Dendritic cell treated with granulocyte-macrophage colony-stimulating factor and Interleukin-4, amounts not matched to agents 40 ng/mL and 50 ng/mL, for 4 days (primary cell): ENCODE data around the gene ADCYAP1R1.

Source experiments
- H3K27ac Mint-ChIP-seq: one replicate; pipeline ENCODE4 v1.8.0; 2022; ENCODE audit warnings: mild to moderate bottlenecking, mixed read lengths
- H3K27me3 Mint-ChIP-seq: one replicate; pipeline ENCODE4 v1.8.0; 2022; ENCODE audit warnings: mild to moderate bottlenecking, mixed read lengths
- H3K36me3 Mint-ChIP-seq: one replicate; pipeline ENCODE4 v1.8.0; 2022; ENCODE audit warnings: low read depth, mixed read lengths
- H3K4me1 Mint-ChIP-seq: one replicate; pipeline ENCODE4 v1.8.0; 2022; ENCODE audit warnings: low read depth, mixed read lengths
- H3K4me3 Mint-ChIP-seq: one replicate; pipeline ENCODE4 v1.8.0; 2022; ENCODE audit warnings: mild to moderate bottlenecking, moderate library complexity, mixed read lengths
- H3K9me3 Mint-ChIP-seq: one replicate; pipeline ENCODE4 v1.8.0; 2022; ENCODE audit warnings: mixed read lengths
- intact Hi-C: fragments of 100-400 bp; cut with micrococcal nuclease; formaldehyde crosslinking; loops from one replicate; pipeline ENCODE4 v1.15.0; 2022

The ADCYAP1R1 gene

DNA sequence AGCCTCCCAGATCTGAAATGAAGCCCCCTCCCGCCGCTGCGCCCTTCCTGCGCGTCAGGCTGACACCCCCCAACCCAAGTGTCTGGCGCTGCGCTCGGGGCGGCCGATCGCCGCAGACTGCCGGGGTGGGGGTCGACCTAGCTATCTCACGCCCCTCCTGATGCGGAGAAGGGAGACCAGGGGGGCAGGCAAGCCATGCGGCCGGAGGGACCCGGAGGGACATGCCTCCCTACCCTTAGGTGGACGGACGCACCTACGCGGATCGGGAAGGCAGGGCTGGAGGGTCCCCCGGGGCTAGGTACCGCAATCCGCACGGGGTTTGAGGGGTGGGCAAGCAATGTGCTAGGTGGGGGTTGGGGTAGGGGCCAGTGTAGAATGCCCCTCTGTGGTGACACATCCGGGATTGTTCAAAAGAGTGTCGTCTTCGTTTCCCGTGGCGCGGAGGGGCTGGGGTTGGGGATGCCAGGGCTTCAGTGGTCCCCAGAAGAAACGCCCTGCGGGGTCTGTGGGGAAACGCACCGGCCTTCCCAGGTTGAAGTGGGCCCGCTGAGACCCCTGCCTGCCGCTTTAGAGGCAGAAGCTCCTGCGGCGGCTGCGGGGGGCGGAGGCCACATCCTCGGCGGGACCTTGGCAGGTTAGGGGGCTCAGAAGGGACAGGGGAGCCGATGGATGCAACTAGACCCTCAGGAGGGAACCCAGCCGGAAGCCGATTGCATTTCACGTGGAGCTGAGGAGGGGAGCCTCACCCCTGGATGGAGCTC, 913 bp downstream of the ADCYAP1R1 start:
- intact Hi-C loops, result no loop called here
- Mint-ChIP-seq H3K4me1 (no peaks in the 10 kb centered on the region), H3K36me3 (no peaks in the 10 kb centered on the region), H3K9me3 (no peaks in the 10 kb centered on the region), H3K4me3 (no peak overlapping the region), H3K27me3 (peaks cover 64% of the 10 kb centered on the region), H3K27ac (no peak overlapping the region)

DNA sequence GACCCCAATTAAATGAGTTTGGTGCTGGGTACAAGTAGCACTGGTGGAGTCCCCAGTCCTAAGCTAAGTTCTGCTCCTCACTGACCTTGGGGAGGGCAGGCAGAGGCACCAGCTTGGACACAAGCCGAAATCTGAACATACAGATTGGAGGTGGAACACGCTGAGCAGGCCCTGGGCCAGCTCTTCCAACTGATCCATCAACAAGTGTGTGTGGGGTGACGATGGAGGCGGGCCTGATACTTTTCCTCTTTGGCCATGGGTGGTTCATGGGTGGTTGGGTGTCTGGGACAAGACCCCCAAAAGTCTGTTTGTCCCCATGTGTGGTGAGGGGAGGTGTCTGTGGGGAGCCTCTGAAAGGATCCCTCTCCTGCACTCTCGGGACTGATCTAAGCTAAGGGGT, 1.9 kb downstream of the ADCYAP1R1 start:
- H3K4me3 Mint-ChIP-seq, result no peak overlapping the region
- intact Hi-C loops, result no loop called here
- H3K4me1 Mint-ChIP-seq, result no peaks in the 10 kb centered on the region
- no peaks in the 10 kb centered on the region for H3K9me3 Mint-ChIP-seq
- peaks cover 64% of the 10 kb centered on the region for H3K27me3 Mint-ChIP-seq
- no peaks in the 10 kb centered on the region for H3K36me3 Mint-ChIP-seq
- H3K27ac Mint-ChIP-seq, result no peak overlapping the region

DNA sequence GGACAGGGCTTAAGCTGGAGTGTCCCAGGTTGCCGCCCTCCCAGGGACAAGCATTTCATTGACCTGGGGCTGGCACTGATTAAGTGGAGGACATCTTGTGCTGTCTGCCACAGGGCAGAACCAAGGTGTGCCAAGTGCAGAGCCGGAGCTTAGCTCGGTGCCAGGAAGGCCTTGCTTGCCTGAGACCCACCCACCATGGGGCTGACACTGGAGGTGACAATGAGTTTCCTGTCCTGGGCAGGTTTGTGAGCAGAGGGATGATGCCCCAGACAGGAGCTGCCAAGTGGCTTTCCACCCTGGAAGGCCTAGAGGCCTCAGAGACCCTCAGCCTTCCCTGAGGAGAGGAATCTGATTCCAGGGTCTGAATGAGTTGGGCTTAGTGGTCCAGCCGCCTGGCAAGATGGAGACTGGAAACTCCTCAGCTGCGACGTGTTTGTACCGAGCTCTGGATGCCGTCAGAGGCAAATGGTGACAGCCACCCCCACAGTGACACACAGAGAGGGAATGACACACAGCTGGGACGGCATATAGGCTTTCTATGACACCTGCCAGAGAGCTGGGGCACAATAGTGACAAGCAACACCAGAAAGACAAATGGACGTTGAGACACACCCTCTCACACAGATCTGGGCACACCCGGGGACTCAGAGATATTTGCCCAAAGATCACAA, 2.6 kb downstream of the ADCYAP1R1 start:
- Mint-ChIP-seq H3K4me3 (no peak overlapping the region), H3K4me1 (no peaks in the 10 kb centered on the region), H3K27me3 (peaks cover 60% of the 10 kb centered on the region), H3K9me3 (no peaks in the 10 kb centered on the region), H3K36me3 (no peaks in the 10 kb centered on the region), H3K27ac (no peak overlapping the region)
- intact Hi-C loops, result no loop called here

DNA sequence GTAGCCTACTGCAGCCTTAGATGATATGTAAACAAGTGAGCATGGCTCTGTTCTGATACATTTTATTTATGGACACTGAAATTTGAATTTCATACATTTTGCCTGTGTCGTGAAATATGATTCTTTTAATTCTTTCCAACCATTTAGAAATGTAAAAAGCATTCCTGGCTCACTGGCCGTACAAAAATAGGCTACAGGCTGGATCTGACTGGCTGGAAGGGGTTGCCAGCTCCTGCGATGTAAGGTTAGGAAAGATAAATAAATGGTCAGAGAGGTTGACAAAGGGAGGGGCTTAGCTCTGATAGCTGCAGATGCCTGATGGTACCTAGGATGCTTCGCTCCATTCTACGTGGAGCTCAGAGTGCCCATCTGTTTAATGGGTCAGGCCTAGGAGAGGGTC, 3.4 kb downstream of the ADCYAP1R1 start:
- no peaks in the 10 kb centered on the region for H3K36me3 Mint-ChIP-seq
- H3K9me3 Mint-ChIP-seq, result no peaks in the 10 kb centered on the region
- intact Hi-C loops, result no loop called here
- H3K27me3 Mint-ChIP-seq, result peaks cover 54% of the 10 kb centered on the region
- no peaks in the 10 kb centered on the region for H3K4me1 Mint-ChIP-seq
- H3K4me3 Mint-ChIP-seq, result no peak overlapping the region
- no peak overlapping the region for H3K27ac Mint-ChIP-seq

DNA sequence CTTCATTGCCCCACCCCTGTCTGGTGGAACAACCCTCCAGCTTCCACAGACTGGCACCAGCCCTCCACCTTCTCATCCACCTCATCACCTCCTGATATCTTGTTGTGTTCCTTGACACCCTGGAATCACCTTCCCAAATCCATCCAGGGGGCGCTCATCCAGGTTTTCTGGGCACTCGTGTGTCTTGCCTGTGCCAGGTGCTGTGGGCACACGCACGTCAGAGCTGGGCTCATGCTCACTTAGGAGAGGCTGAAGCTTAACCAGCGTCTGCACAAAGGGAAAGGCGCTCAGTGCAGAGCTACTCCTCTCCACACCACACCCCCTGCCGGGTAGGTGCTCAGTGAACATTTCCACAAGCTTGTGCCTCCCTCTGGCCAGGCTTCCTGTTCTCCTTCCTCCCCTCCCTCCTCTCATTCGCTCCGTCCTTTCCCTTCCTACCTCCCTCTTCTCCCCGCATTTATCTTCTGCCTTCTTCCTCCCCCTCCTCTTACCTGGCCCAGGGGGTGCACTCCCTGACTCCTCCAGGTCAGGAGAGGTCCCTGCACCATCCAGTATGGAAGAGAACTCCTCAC, 4.8 kb downstream of the ADCYAP1R1 start:
- no peaks in the 10 kb centered on the region for H3K36me3 Mint-ChIP-seq
- intact Hi-C loops, result no loop called here
- no peaks in the 10 kb centered on the region for H3K4me1 Mint-ChIP-seq
- no peak overlapping the region for H3K4me3 Mint-ChIP-seq
- no peaks in the 10 kb centered on the region for H3K9me3 Mint-ChIP-seq
- no peak overlapping the region for H3K27ac Mint-ChIP-seq
- H3K27me3 Mint-ChIP-seq, result peaks cover 41% of the 10 kb centered on the region

DNA sequence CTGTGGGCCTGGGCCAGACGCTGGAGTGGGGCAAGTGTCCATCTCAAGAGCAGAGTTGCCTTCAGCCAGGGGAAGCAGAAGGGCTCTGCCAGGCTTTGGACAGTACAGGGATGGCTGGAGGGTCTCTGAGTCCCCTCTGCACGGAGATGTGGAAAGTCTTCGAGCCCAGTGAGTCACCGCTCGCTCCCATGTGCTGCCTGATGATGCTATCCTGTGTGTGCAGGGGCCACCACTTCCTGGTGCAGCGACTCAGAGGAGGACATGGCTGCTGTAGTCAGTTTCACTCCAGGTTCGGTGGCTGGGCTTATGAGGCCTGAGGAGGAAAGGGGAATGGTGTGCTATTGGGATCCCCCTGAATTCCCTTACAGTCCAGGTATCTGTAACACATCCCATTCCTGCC, 6.0 kb downstream of the ADCYAP1R1 start:
- Mint-ChIP-seq H3K27me3 (peaks cover 33% of the 10 kb centered on the region), H3K4me3 (no peak overlapping the region), H3K4me1 (no peaks in the 10 kb centered on the region), H3K36me3 (no peaks in the 10 kb centered on the region), H3K9me3 (no peaks in the 10 kb centered on the region), H3K27ac (no peak overlapping the region)
- intact Hi-C loops, result no loop called here

DNA sequence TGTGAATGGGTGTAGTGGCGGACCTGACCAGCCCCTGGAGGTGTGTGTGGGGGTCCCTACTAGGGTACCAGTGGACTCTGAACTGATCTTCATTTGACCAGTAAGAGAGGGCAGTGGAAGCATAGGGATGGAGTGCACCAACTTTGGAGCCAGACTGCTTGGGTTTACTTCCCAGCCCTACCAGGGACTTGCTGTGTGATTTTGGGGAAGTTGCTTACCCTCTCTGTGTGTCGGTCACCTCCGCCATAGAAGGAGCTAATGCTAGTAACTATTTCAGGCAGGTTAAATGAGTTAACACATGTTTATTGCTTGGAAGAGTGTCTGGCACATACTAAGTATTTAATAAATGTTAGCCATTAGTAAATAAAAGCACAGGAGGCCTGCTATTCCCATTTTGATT, 6.6 kb downstream of the ADCYAP1R1 start:
- intact Hi-C loops, result no loop called here
- Mint-ChIP-seq H3K27me3 (peaks cover 27% of the 10 kb centered on the region), H3K4me1 (no peaks in the 10 kb centered on the region), H3K4me3 (no peak overlapping the region), H3K36me3 (no peaks in the 10 kb centered on the region), H3K9me3 (no peaks in the 10 kb centered on the region), H3K27ac (no peak overlapping the region)

DNA sequence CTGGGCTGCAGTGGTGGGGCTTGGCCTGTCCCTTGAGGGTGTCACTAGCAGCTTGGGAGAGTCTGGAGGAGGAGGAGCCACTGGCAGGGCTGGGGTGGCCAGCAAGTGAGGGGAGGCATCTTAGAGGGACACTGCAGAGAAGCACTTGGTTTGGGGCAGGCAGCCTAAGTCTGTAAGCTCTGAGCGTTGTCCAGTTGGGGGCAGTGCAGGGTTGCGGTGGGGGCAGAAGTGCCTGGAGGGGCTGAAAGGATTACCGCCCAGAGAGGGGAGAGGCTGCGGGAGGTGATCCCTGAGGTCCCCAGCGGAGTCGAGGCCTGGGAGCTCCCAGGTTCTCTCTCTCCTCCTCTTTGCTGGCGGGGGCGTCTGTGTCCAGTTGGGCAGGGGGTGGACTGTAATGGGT, 7.4 kb downstream of the ADCYAP1R1 start:
- no peaks in the 10 kb centered on the region for H3K4me1 Mint-ChIP-seq
- peaks cover 19% of the 10 kb centered on the region for H3K27me3 Mint-ChIP-seq
- no peaks in the 10 kb centered on the region for H3K36me3 Mint-ChIP-seq
- H3K27ac Mint-ChIP-seq, result no peak overlapping the region
- intact Hi-C loops, result no loop called here
- H3K9me3 Mint-ChIP-seq, result no peaks in the 10 kb centered on the region
- no peak overlapping the region for H3K4me3 Mint-ChIP-seq

DNA sequence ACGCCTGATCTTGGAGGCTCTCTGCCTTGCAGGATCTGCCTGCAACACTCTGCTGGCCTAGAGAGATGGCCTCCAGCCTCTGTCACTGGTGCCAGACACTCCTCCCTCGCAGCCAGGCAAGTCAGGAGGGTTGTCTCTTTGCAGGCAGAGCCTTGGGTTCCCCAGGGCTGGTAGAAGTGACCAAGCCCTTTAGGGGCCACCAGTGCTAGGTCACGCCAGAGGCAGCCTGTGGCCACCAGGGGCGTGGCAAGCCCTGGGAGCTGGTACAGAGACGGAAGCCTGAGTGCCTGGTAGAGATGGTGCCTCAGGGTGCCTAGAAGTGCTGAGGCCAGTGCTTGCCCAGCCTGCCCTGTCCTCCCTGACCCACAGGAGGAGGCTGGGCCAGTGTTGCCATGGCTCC, 9.1 kb downstream of the ADCYAP1R1 start:
- intact Hi-C loops, result no loop called here
- no peaks in the 10 kb centered on the region for H3K4me1 Mint-ChIP-seq
- H3K36me3 Mint-ChIP-seq, result no peaks in the 10 kb centered on the region
- no peak overlapping the region for H3K4me3 Mint-ChIP-seq
- no peak overlapping the region for H3K27ac Mint-ChIP-seq
- H3K27me3 Mint-ChIP-seq, result peaks cover 10% of the 10 kb centered on the region
- H3K9me3 Mint-ChIP-seq, result no peaks in the 10 kb centered on the region

DNA sequence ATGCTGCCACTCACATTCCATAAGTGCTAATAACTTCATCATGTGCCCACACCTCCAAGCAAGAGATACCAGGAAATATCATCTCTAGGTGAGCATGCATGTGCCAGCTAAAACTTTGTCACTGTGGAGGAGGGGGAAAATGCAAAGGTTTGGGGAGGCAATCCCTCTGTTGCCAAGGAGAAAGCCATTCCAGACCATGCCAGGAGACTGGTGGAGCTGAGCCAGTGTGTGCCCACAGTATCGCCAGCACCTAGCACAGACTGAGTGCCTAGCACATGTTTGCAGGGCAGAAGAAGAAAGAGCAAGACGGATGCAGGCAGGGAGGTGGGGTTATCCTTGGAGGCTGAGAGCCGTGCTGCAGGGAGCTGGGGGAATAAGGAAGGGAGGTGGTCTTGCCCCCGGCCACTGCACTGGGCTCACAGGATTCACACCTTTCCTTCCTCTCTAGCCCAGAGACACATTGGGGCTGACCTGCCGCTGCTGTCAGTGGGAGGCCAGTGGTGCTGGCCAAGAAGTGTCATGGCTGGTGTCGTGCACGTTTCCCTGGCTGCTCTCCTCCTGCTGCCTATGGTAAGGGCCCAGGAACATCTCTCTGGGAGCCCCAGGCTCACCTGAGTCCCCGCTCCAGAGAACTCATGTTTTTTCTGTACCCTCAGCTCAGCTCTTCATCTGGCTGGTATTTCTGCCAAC, 10.8 kb downstream of the ADCYAP1R1 start:
- no peak overlapping the region for H3K27ac Mint-ChIP-seq
- H3K4me3 Mint-ChIP-seq, result no peak overlapping the region
- no peaks in the 10 kb centered on the region for H3K4me1 Mint-ChIP-seq
- peaks cover 2% of the 10 kb centered on the region for H3K27me3 Mint-ChIP-seq
- no peaks in the 10 kb centered on the region for H3K9me3 Mint-ChIP-seq
- intact Hi-C loops, result no loop called here
- H3K36me3 Mint-ChIP-seq, result no peaks in the 10 kb centered on the region

DNA sequence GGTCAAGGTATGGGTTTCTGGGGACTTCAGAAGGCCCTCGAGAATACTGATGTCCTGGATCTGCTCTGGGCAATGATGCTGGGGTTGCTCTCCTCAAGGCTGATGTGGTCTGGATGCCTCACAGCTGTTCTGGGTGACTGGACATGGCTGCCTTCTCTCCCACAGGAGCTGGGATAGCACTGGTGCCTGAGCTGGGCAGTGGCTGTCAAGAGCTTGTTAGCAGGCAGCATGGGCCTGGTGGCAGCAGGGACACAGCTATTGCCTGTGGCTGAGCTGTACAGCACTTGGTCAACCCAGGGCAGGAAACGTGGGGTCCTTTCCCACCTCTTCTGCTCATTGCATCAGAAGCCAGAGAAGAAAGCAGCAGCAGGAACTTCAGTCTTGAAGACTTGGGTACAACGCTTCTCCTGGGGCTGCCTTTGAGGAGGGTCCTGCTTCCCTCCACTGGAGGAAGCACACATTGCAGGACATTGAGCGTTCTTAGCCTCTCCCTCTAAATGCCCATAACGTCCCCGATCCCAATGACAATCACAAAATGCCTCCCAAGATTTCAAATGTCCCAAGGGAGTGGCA, 13.0 kb downstream of the ADCYAP1R1 start:
- Mint-ChIP-seq H3K9me3 (no peaks in the 10 kb centered on the region), H3K27ac (no peak overlapping the region), H3K36me3 (no peaks in the 10 kb centered on the region), H3K27me3 (peaks cover 2% of the 10 kb centered on the region), H3K4me3 (no peak overlapping the region), H3K4me1 (no peaks in the 10 kb centered on the region)
- intact Hi-C loops, result no loop called here

DNA sequence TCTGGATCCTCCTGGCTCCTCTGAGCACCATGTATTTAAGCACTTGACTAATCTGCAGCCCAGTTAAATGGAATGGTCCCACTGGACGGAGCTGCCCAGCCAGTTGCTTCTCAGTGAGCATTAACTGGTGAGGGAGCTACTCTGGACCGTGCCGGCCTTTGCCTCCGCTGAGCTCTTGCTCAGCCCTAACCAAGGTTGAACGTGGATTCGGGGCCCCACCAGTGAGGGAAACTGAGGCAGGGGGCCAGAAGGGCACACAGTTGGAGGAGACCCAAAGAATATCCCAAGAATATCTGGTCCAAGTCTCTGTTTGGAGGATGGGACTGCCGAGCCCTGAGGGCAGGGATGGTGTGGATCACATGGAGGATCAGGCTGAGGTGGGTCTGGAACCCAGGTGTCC, 13.7 kb downstream of the ADCYAP1R1 start:
- Mint-ChIP-seq H3K36me3 (no peaks in the 10 kb centered on the region), H3K27me3 (peaks cover 2% of the 10 kb centered on the region), H3K27ac (no peak overlapping the region), H3K4me1 (no peaks in the 10 kb centered on the region), H3K9me3 (no peaks in the 10 kb centered on the region), H3K4me3 (no peak overlapping the region)
- intact Hi-C loops, result no loop called here

DNA sequence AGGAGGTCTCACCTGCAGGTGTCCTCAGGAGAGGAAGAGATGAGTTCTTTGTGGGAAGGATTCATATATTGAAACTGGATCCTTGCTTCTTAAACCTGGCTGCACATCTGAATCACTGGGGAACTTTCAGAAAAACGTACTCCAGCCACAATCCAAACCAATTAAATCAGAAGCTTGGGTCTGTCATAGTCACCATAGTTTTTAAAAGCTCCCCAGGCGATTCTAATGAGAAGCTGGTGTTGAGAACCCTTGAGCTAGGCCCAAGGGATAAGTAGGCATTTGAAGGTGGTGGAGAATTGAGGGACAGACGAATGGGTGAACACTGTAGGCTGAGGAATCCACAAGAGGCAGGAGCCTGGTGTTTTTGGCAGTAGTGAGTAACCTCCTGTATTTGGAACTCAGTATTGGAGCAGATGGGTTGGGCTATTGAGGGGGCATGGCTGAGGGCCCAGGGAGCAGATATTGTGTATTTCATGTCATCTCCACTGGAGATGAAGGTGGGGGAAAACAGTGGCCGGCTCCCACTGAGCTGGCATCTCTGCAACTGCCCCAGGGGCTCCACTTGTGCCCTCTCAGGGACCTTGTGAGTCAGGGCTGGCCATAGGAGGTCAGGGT, 14.5 kb downstream of the ADCYAP1R1 start:
- H3K36me3 Mint-ChIP-seq, result no peaks in the 10 kb centered on the region
- no peak overlapping the region for H3K27ac Mint-ChIP-seq
- intact Hi-C loops, result no loop called here
- no peak overlapping the region for H3K4me3 Mint-ChIP-seq
- H3K9me3 Mint-ChIP-seq, result no peaks in the 10 kb centered on the region
- H3K4me1 Mint-ChIP-seq, result no peaks in the 10 kb centered on the region
- H3K27me3 Mint-ChIP-seq, result peaks cover 2% of the 10 kb centered on the region

DNA sequence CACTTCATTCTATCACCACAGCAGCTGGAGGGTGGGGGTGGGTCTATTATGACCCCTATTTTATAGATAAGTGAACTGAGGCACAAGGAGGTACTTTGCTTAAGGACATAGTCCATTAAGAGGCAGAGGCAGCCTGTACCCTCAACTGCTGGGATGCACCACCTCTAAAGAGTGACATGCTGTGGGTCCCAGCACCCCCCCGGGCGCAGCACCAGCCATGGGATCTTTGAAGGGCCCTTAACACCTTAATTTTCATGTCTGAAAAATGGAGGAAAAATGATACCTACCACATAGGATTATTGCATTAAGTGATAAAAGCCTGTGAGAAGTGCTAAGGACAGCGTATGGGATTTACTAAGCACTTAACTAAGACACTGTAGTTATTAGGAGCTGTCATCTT, 15.4 kb downstream of the ADCYAP1R1 start:
- no peak overlapping the region for H3K4me3 Mint-ChIP-seq
- no peak overlapping the region for H3K27ac Mint-ChIP-seq
- no peaks in the 10 kb centered on the region for H3K36me3 Mint-ChIP-seq
- H3K27me3 Mint-ChIP-seq, result peaks cover 2% of the 10 kb centered on the region
- no peaks in the 10 kb centered on the region for H3K9me3 Mint-ChIP-seq
- H3K4me1 Mint-ChIP-seq, result no peaks in the 10 kb centered on the region
- intact Hi-C loops, result no loop called here
